Upper lobe of left lung (tissue), 6 donors: ENCODE results near the gene CCNY. TPM values are rescaled to one million over a fixed set of nuclear protein-coding genes. Genes with fewer than 3 reads are reported as not detected.

Experiments
- ATAC-seq, 2 donors: fragments of 200-7000 bp; cut with Tn5 transposase; one replicate each; pipeline ENCODE4 v1.9.1; 2022; ENCODE audit warnings: mild to moderate bottlenecking in 2 of 2, moderate library complexity in 2 of 2; ENCODE audit not compliant: low FRiP score in 2 of 2
- DNase-seq, 2 donors: peaks; one replicate each; pipeline ENCODE4 v3.0.0-alpha.2; 2019 to 2020
- H3K27ac ChIP-seq, 4 donors: fragments of 200-600 bp; sonication (generic); one replicate each; pipeline ENCODE4 v1.5.1; 2016 to 2019
- H3K27me3 ChIP-seq, 4 donors: fragments of 200-600 bp; sonication (generic); one replicate each; pipeline ENCODE4 v1.5.1; 2017 to 2019
- H3K36me3 ChIP-seq, 4 donors: fragments of 200-600 bp; sonication (generic); one replicate each; pipeline ENCODE4 v1.5.1; 2016 to 2019
- H3K4me1 ChIP-seq, 4 donors: fragments of 200-600 bp; sonication (generic); one replicate each; pipeline ENCODE4 v1.5.1; 2018 to 2019
- H3K4me3 ChIP-seq, 4 donors: fragments of 200-600 bp; sonication (generic); one replicate each; pipeline ENCODE4 v1.5.1; 2017 to 2019; ENCODE audit warnings: mild to moderate bottlenecking in 2 of 4, moderate library complexity in 1 of 4
- H3K9me3 ChIP-seq, 4 donors: fragments of 200-600 bp; sonication (generic); one replicate each; pipeline ENCODE4 v1.5.1; 2018 to 2019
- CTCF ChIP-seq, 6 experiments: fragments of 450-650 bp in 4 of 6; fragments of 200-600 bp in 2 of 6; sonication (generic) in 2 of 6; IDR thresholded peaks; one replicate each; pipeline ENCODE4 v1.5.1; 2016 to 2019; ENCODE audit warnings: antibody characterized with exemption in 6 of 6
- EP300 ChIP-seq, 4 donors: sonication (generic); formaldehyde crosslinking; IDR thresholded peaks; one replicate each; pipeline ENCODE4 v1.5.1; 2017; ENCODE audit warnings: antibody characterized with exemption in 4 of 4, control low read depth in 2 of 4
- POLR2A ChIP-seq, 4 donors: fragments of 450-650 bp; IDR thresholded peaks; one replicate each; pipeline ENCODE4 v1.5.1; 2016 to 2017; ENCODE audit warnings: antibody characterized with exemption in 4 of 4, mild to moderate bottlenecking in 2 of 4
- POLR2AphosphoS5 ChIP-seq, 2 donors: sonication (generic); formaldehyde crosslinking; IDR thresholded peaks; one replicate each; pipeline ENCODE4 v1.5.1; 2017; ENCODE audit warnings: antibody characterized with exemption in 2 of 2
- WGBS, 2 donors: methylation state at CpG; one replicate each; pipeline ENCODE4 v1.1.5; 2017 to 2018; 5-methylcytosine and 5-hydroxymethylcytosine counted together
- total RNA-seq, 6 donors: library from RNA; depleted of rRNA in 4 of 6; stranded (reverse); fragments of >200 nt in 4 of 6; gene quantifications; one replicate each; pipeline versions ENCODE4 v1.1.0 to v1.2.1, GENCODE V29; 2016 to 2021
- donor health status: DM: no; HTN: no; CAD: no; lungs with moderate emphysema.
- donor health status: DM: no; HTN: yes; CAD: no; lungs with severe emphysema.

Gene CCNY
- total RNA-seq, 6 donors from 2014 or later = 22.0 to 80.8 (median 52.5) TPM

GRCh38 chr10:35433851-35434426 lies 97.6 kb downstream of the CCNY start:
- DNase-seq = no peak
- Histone ChIP-seq H3K27me3 (no peaks in the 10 kb centered on the region), H3K4me1 (peaks cover 0 to 21% (median 10%) of the 10 kb centered on the region in 4 donors), H3K36me3 (no peaks in the 10 kb centered on the region), H3K27ac (no peak overlapping the region), H3K4me3 (no peak overlapping the region), H3K9me3 (no peaks in the 10 kb centered on the region)
- peak in 1 of 2 donors; percentile 67 for ATAC-seq
- 70 to 75% methylated on average over 7 of the region's 7 CpGs for WGBS, 2 donors
- TF ChIP-seq CTCF (IDR thresholded peaks at IDR 0.05) = no peak
- no peak for TF ChIP-seq EP300 (IDR thresholded peaks at IDR 0.05)
- TF ChIP-seq POLR2AphosphoS5 (IDR thresholded peaks at IDR 0.05) = no peak
- no peak for TF ChIP-seq POLR2A (IDR thresholded peaks at IDR 0.05)

- no peaks in the 10 kb centered on the region for H3K9me3 ChIP-seq
- 91 to 97% methylated on average over 1 of the region's 1 CpG for WGBS, 2 donors
- ATAC-seq = no peak
- H3K36me3 ChIP-seq = no peaks in the 10 kb centered on the region
- no peaks in the 10 kb centered on the region for H3K27me3 ChIP-seq
- TF ChIP-seq CTCF (IDR thresholded peaks at IDR 0.05) = no peak
- TF ChIP-seq POLR2A (IDR thresholded peaks at IDR 0.05) = no peak
- no peak for TF ChIP-seq EP300 (IDR thresholded peaks at IDR 0.05)
- TF ChIP-seq POLR2AphosphoS5 (IDR thresholded peaks at IDR 0.05) = no peak
- DNase-seq = no peak
- peaks cover 0 to 21% (median 10%) of the 10 kb centered on the region in 4 donors for H3K4me1 ChIP-seq
- no peak overlapping the region for H3K27ac ChIP-seq
- H3K4me3 ChIP-seq = no peak overlapping the region
These were observed 98.2 kb downstream of the CCNY start for GRCh38 chr10:35434533-35434932.

- 75 to 76% methylated on average over 4 of the region's 4 CpGs for WGBS, 2 donors
- no peaks in the 10 kb centered on the region for H3K9me3 ChIP-seq
- DNase-seq = no peak
- H3K4me3 ChIP-seq = no peak overlapping the region
- ATAC-seq = peak; percentile 43 to 66
- H3K27me3 ChIP-seq = no peaks in the 10 kb centered on the region
- TF ChIP-seq CTCF (IDR thresholded peaks at IDR 0.05) = no peak
- no peak for TF ChIP-seq POLR2A (IDR thresholded peaks at IDR 0.05)
- no peak for TF ChIP-seq EP300 (IDR thresholded peaks at IDR 0.05)
- TF ChIP-seq POLR2AphosphoS5 (IDR thresholded peaks at IDR 0.05) = no peak
- H3K36me3 ChIP-seq = no peaks in the 10 kb centered on the region
- H3K4me1 ChIP-seq = peaks cover 0 to 21% (median 10%) of the 10 kb centered on the region in 4 donors
- peak overlapping the region in 1 of 4 donors; percentile 13 for H3K27ac ChIP-seq
These were observed 99.5 kb downstream of the CCNY start for GRCh38 chr10:35435824-35436223.

GRCh38 chr10:35437829-35438228 lies 101.5 kb downstream of the CCNY start:
- WGBS, 2 donors = 94 to 98% methylated on average over 4 of the region's 4 CpGs
- no peak overlapping the region for H3K4me3 ChIP-seq
- ATAC-seq (no peak), DNase-seq (no peak)
- peaks cover 0 to 14% (median 9%) of the 10 kb centered on the region in 4 donors for H3K4me1 ChIP-seq
- H3K27me3 ChIP-seq = no peaks in the 10 kb centered on the region
- no peaks in the 10 kb centered on the region for H3K36me3 ChIP-seq
- TF ChIP-seq EP300 (IDR thresholded peaks at IDR 0.05) (no peak), POLR2A (IDR thresholded peaks at IDR 0.05) (no peak), POLR2AphosphoS5 (IDR thresholded peaks at IDR 0.05) (no peak), CTCF (IDR thresholded peaks at IDR 0.05) (no peak)
- H3K27ac ChIP-seq = no peak overlapping the region
- H3K9me3 ChIP-seq = peaks cover 0 to 3% (median 2%) of the 10 kb centered on the region in 4 donors
